HG02970 (cell line): ENCODE data around the gene DAPP1.

Source experiments
- ATAC-seq: cut with Tn5 transposase; IDR thresholded peaks from one replicate; pipeline ENCODE4 v1.9.1; 2021; ENCODE audit warnings: mild to moderate bottlenecking, moderate library complexity, moderate number of reproducible peaks; ENCODE audit not compliant: unreplicated experiment, low FRiP score

Gene DAPP1

DNA sequence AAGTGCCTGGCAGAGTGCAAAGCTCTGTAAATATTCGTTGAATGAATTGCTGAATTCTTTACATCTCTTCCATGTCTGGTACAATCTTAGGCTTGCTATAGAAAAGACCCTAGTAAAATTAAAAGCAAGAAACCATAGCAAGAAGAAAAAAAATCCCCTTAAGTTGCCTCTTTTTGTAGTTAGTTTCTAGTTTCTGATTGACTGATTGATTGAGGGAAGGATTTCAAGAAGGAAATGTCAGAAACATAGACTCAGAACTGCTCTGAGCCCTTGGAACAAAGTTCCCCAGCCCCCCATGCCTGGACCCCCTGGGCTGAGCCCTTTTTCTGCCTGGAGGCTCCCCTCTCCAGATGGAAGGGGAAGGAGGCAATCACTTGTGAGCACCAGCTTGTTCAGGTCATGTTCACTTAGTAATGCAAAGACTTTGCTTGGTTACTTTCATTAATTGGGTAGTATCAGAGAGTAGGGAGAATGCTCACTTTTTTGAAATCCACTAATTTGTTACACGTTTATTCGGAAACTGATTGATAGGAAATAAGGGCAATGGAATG lies 35.6 kb downstream of the DAPP1 start:
- ATAC-seq, result no peak

DNA sequence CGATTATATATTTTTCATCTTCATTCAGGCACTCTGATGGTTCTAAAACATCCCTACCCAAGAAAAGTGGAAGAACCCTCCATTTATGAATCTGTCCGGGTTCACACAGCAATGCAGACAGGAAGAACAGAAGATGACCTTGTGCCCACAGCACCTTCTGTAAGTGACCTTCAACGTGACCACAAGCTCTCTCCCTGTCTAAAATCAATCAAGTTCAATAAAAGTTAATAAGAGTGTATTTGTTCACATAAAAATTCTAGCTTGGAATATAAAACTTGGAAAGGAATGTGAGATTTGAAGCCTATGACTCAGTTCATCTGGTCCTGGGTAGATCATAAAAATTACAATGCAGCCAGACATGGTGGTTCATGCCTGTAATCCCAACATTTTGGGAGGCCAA lies 36.6 kb downstream of the DAPP1 start:
- no peak for ATAC-seq

DNA sequence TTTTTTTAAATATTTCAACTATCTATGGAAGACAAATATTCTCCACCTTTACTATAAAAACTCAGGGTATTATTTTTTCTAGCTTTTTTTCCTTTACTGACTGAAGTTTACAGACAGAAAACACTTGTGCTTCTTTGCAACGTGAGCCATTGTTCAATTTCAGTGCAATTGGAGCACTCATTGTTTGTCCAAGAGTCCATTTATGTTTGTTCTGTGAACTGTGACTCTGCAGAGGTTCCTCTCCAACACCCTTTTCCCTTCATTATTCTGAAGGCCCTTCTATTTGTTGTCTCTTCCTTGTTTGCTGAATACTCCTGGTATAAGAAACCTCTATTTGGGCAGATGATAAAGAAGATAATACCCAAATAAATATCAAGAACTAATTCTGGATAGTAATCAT lies 37.4 kb downstream of the DAPP1 start:
- ATAC-seq, result no peak

DNA sequence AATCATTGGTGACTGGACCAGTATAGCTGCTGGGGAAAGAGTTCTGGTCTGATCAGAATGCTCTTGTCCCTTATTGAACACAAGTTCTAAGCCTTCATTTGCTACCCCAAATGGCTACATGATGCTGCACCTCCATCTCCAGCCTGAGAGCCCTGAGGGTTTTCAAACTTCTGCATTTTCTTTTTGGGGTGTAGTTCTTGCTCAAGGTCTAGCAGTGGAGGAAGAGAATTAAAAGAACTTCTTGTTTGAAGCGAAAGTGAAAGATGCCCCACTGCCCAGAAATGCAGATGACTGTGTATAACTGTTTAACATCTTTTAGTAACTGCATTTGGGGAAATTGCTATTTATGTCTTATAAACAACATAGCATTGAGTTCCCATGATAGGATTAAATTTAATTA lies 39.1 kb downstream of the DAPP1 start:
- ATAC-seq, result no peak

DNA sequence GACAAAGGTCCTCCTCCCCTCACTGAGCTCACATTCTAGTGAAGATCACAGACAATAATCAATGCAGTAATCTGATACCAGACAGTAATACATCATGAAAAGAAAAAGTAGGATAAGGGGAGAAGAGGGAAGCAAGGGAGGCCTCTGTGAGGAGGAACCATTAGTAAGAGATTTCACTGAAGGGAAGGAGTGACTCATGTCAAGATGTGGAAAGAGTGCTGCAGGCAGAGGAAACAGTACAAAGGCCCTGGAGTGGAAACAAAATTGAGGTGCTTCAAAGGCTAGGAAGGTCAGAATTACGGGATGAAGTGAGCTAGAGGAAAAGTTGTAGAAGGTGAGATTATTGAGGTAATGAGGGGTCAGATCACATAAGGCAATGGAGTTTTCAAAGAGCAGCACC lies 39.5 kb downstream of the DAPP1 start:
- ATAC-seq, result no peak

DNA sequence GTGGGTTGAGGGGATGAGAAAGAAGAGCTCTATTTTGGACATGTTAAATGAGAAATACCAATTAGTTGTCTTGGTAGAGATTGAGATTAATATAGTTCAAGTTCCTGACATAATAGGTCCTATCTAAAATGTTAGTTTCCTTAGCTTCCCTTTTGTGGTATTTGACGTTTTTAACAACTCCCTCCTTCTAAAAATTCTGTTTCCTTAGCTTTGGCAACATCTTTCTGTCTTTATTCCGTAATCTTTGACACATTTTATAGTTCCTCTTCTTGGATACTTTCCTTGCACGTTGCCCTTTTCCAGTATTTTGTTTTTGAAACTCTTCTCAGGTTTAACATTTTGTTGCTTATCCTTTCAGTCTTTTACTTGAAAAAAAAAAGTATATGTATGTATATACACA lies 40.7 kb downstream of the DAPP1 start:
- ATAC-seq, result no peak

DNA sequence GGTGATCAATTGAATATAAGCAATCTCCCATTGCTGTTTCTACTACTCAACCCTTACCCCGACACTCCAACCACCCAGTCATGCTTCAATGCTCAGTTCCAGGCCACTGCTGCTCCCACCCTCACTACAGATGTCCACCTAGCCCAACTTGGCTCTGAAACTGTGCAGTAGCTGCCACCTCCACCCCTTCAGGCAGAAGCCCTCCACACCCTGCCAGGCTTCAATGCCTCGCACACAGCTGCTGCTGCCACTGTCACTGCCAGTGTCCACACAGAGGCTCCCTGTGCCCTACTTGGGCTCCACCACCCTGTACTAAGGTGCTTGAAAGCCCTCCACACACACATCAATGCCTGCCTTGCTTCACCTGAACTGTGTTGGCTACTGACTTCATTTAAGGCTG lies 43.0 kb downstream of the DAPP1 start:
- no peak for ATAC-seq

DNA sequence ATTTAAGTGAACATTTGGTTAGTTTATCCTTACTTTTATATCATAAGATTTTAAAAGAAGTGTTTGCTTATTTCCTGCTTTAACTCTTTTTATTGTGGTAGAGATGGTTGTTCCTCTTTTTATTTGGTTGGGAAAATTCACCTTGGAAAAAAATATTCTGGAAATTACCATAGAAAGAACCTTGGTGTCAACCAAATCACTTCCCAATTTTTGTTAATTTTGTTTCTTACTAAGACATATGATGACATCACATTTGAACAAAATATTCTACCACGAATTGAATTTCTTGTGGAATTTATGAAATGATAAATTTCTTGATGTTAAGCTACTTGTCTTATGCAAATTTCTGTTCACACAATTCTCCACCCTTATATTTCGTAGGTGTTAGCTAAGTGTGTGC lies 43.9 kb downstream of the DAPP1 start:
- no peak for ATAC-seq

DNA sequence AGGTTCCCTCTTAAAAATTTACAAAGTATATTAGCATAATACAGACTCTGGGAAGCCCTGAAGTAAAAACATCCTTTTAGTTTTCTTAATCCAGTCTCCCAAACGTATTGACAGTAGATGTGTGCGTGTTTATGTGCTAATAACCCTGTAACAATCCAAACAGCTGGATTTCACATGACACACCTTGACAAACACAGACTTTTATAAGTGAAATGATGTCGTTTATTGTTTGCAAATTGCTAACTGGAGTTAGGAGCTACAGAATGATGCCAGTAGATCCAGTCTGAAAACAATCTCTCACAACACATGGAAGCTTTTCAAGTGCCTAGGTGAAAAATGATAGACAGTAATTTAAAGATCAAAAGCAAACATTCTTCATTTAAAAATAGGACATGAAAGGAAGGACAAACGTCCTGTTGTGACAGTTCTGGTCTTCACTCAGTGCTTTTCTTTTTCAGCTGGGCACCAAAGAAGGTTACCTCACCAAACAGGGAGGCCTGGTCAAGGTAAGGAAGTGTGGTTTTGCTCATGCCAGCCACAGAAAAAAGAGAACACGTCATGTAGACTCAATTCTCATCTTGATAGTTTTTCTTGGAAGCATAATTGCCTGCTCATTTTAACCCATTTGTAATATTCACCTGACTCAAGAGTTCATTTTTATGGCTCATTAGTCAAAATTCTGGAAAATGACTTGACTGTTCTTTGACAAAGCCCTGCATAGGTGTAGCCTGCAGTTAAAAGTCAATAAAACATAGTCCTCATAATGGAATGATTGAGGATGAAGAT lies 44.7 kb downstream of the DAPP1 start:
- no peak for ATAC-seq

DNA sequence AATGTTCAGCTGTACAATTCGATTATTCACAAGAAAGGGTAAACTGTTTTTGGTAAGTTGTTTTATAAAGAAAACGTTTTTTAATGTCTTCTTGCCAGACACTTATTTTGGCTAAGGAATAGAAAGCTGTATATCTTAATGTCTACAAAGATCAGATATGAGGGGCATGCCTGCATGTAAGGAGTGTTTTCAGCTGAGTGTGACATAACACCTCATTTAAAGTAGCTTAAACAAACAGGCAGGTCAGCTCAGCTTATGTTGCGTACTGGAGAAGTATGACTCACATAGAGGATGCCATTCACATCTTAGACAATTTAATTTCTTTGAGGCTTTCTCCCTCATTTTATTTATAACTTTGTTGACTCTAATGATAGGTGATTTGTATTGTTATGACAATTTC lies 47.2 kb downstream of the DAPP1 start:
- no peak for ATAC-seq

DNA sequence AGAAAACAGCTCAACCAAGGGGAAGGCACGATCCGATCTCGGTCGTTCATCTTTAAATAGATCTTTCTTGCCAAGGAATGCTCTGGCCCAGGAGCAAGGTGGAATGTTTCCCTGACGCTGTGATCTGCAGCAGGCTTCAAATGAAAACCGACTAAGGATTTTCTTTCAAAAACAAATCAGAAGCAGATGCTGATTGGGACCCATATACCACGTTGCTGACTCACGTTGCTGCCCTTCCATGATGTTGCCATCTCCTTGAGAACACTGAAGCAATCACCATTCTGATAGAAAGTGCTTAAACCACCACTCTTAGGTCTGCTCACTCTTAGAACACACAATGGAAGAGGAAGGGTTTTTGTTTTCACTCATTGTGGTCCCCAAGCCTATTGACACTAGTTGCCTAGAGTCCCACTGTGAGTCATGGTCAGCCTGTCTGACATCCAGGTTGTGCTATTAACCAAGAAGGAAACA lies 51.5 kb downstream of the DAPP1 start:
- no peak for ATAC-seq

DNA sequence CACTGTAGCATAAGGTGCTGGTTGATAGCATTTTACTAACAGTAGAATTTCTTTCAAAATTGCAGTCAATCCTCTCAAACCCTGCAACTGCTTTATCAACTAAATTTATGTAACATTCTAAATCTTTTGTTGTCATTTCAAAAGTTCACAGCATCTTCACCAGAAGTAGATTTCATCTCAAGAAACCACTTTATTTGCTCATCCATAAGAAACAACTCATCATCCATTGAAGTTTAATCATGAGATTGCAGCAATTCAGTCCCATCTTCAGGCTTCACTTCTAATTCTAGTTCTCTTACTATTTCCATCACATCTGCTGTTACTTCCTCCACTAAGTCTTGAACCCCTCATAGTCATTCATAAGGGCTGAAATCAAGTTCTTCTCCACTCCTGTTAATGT lies 55.9 kb downstream of the DAPP1 start:
- no peak for ATAC-seq

DNA sequence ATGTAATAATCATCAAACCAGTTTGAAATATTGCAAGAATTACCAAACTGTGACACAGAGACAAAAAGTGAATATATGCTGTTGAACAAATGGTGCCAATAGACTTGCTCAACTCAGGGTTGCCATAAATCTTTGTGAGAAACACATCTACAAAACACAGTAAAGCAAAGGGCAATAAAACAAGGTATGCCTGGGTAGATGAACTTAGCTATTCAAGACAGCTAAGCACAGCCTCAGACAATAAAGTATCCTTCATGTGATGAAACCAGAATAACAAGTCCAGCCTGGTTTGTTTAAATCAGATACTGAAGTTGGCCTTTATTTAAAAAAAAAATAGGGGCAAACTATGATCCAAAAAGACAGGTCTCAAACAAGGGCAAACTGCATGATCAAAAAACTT lies 58.4 kb downstream of the DAPP1 start:
- ATAC-seq, result no peak

DNA sequence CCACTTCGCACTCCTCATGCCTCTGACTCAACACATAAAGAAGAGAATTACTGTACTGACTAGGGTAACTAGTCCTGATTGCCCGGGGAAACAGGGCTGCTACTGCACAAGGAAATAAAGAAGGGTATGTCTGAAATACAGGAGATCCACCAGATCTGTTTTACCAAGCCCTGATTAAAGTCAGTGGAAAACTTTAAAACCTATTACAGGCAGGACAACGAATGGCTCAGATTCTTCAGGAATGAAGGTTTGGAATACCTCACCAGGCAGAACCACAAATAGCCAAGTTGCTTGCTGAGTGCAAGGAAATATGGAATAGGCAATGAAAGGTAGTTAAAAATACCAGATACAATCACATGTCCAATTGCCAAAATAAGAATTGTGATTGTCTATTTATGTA lies 60.3 kb downstream of the DAPP1 start:
- no peak for ATAC-seq

DNA sequence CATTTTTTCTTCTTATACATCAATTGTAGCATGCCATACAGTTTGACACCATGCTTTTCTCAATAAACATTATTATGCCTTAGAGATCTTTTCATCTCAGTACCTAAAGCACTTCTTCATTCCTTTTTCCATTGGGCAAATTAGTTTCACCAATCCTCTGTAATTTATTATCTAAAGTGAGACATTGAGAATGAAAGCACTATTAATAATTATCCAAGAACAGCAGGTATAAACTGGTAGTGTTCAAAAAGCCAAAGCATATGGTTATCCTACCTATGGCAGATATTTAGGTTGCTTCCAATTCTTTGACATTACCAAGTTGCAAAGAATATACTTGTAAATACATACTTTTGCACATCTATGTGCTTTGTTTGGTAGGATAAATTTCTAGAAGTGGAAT lies 62.0 kb downstream of the DAPP1 start:
- no peak for ATAC-seq

DNA sequence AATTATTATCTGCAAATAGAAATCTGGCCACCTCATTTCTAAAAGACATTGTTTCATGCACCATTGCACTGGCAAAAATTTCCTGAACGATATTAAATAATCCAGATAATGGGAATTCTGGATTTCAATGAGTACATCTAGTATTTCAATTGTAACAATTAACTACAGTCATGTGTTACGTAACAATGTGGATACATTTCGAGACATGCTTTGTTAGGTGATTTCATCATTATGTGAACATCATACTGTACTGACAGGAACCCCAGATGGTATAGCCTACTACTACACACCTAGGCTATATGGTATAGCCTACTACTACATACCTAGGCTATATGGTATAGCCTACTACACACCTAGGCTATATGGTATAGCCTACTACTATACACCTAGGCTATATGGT lies 62.8 kb downstream of the DAPP1 start:
- ATAC-seq, result no peak

DNA sequence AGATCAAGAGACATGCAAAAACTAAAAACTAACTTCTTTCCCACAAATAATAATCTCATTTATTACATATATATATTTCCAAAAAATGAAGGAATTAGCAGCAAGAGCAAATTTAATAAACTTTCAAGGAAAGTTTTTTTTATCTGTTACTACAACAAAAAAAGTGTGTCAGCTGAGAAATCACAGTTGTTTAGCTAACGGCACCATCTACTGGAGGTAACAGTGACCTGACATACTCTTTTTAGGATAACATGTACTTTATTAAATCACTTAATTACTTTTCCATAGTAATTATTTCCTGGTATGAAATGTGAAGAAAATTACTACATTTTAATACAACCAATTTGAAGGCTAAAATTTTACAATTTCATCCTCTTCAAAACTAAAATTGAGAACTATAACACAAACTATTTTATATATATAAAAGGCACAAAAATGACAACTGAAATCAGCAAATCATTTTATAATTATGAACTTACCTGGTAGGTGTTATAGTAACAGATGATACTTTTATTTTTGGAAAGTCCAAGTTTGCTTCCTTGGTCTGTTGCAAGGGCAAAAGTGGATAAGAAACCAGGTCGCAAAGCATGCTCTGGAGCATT lies 68.5 kb downstream of the DAPP1 start:
- no peak for ATAC-seq

DNA sequence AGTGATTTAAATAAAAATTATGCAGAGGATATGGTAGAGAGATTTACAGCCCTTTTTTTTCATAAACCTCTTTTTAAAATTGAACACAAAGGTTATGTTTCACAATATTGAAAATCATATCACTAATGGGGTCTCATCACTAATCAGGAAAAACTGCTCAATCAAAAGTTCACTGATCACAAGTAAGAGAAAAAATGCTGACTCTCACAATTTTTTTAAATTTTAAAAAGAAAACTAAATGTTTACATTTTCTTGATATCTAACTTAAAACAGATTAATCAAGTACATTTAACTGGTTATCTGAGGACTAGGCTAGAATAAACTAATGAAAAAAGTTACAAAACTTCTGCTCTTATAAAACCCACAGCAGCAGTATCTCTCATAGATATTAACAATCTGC lies 69.1 kb downstream of the DAPP1 start:
- no peak for ATAC-seq

DNA sequence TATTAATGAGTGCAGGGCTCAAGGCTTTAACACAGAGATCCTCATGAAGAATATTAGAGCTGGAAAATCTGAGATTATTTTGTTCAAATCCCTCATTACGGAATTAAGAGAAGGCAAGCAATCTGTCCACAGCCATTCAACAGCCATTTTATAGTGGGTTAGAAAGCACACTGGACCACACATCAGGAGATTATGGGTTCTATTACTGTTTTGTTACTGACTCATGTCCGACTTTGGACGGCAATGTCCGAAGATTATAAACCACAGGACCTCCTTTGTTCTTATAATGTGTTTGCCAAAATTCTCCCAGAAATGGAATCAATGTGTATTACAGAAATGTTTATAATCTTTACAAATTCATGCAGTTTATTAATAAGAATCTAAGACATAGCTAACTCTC lies 69.5 kb downstream of the DAPP1 start:
- ATAC-seq, result no peak

DNA sequence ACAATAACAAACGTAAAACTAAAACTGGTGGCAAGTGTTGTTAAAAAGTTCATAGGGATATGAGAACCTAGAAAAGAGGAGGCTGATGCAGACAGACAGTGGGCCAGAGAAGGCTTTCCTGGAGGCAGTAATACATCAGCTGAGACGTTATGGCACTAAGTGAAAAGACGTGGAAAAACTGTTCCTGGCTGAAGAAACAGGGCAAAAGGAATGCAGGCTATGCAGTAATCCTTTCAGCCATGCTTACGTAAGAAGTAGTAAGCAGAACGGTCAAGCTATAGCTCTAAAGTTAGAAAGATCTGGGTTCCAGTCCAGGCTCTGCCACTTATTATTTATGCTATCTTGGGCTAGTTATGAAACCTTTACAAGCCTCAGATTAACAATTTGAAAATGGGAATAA lies 71.2 kb downstream of the DAPP1 start:
- ATAC-seq, result no peak

DNA sequence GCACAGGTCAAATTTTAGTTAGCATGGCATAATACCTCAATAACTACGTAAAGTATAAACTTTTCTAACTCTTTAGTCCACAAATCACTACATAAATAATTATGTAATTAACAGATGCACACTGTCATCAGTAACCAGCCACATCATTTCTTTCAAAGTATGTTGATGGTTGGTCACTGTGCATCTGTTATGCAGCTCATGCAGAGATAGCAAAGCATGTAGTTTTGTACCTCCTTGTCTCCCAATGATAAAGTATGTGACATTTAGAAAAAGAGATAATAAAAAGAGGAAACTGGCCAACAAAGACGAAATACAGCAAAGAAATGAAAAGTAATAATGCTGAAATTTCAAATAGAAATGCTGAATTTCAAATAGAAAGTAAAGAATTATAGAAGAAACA lies 74.7 kb downstream of the DAPP1 start:
- ATAC-seq, result no peak

DNA sequence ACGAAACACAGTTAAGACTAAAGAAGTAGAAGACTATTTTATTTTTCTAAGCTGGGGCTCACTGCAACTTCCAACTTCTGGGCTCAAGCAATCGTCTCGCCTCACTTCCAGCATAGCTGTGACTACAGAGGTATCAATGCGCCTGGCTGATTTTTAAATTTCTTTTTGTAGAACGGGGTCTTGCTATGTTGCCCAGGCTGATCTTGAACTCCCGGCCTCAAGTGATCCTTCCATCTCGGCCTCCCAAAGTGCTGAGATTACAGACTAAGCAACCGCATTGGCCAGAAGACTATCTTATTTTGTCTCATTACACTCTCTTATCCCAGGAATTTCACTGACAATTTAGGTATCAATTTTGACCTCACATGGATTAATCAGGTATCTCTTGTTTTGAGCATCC lies 76.4 kb downstream of the DAPP1 start:
- no peak for ATAC-seq
